Adrenal gland (tissue), 5 donors: ENCODE results near the gene CDH10.

Source experiments
- POLR2A ChIP-seq, 2 donors: fragments of 450-650 bp; IDR thresholded peaks; one replicate each; pipeline ENCODE4 v1.6.1; 2017; ENCODE audit warnings: antibody characterized with exemption in 2 of 2, mild to moderate bottlenecking in 2 of 2, moderate library complexity in 1 of 2
- TF ChIP-seq, protein P1 (sequence below), 6 experiments: fragments of 450-650 bp in 4 of 6; fragments of 200-600 bp in 2 of 6; sonication (generic) in 1 of 6; IDR thresholded peaks; 1 replicate in 5 of 6; 2 replicates in 1 of 6; pipeline versions ENCODE4 v1.5.1 to v1.8.0; 2016 to 2021; ENCODE audit warnings: antibody characterized with exemption in 6 of 6, mild to moderate bottlenecking in 2 of 6, moderate library complexity in 1 of 6
- donor health status: DM: no; HTN: no; CAD: no.

DNA sequence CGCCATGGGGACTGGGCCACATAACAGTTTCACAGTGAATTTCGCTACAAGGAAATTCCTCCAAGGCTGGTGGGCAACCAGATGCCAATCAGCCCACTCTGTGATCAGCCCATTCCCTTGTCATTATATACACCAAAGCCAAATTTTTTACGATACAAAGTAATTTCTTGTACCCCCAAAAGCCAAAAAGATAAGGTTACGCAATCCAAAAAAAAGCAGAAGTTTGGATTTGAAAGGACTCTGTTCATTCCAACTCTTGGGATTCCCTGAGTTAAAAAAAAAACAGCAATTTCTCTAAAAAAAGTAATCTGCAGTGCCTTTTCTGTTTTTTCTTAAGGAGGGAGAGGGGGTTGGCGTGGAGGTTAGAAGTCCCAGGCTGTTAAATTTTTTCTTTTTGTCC, 166.8 kb downstream of the CDH10 start:
- TF ChIP-seq, protein P1, sequence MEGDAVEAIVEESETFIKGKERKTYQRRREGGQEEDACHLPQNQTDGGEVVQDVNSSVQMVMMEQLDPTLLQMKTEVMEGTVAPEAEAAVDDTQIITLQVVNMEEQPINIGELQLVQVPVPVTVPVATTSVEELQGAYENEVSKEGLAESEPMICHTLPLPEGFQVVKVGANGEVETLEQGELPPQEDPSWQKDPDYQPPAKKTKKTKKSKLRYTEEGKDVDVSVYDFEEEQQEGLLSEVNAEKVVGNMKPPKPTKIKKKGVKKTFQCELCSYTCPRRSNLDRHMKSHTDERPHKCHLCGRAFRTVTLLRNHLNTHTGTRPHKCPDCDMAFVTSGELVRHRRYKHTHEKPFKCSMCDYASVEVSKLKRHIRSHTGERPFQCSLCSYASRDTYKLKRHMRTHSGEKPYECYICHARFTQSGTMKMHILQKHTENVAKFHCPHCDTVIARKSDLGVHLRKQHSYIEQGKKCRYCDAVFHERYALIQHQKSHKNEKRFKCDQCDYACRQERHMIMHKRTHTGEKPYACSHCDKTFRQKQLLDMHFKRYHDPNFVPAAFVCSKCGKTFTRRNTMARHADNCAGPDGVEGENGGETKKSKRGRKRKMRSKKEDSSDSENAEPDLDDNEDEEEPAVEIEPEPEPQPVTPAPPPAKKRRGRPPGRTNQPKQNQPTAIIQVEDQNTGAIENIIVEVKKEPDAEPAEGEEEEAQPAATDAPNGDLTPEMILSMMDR (IDR thresholded peaks at IDR 0.05), result no peak
- TF ChIP-seq POLR2A (IDR thresholded peaks at IDR 0.05), result no peak
